Breast epithelium (tissue), 4 donors: Measurements from ENCODE around the gene ZNF419. TPM values are rescaled to one million over a fixed set of nuclear protein-coding genes. Genes with fewer than 3 reads are reported as not detected.
"Not testable (repeated sequence)": the region's sequence is repeated elsewhere in the genome, so short reads cannot be mapped to it uniquely, and the experiment has no call there.

Experiments
- DNase-seq, 2 donors: peaks; one replicate each; pipeline ENCODE4 v3.0.0-alpha.2; 2019; ENCODE audit warnings: low spot score in 2 of 2
- H3K27ac ChIP-seq, 2 donors: fragments of 200-600 bp; sonication (generic) in 1 of 2; one replicate each; pipeline ENCODE4 v1.5.1; 2016 to 2019; ENCODE audit warnings: mild to moderate bottlenecking in 1 of 2
- H3K27me3 ChIP-seq, 2 donors: fragments of 200-600 bp; sonication (generic) in 1 of 2; one replicate each; pipeline versions ENCODE4 v1.5.1 to v1.6.0; 2017 to 2019; ENCODE audit warnings: control low read depth in 1 of 2, mild to moderate bottlenecking in 1 of 2
- H3K36me3 ChIP-seq: fragments of 200-600 bp; one replicate; pipeline ENCODE4 v1.5.1; 2019
- H3K4me1 ChIP-seq, 2 donors: fragments of 200-600 bp; sonication (generic); one replicate each; pipeline ENCODE4 v1.5.1; 2016 to 2019; ENCODE audit warnings: control low read depth in 1 of 2
- H3K4me3 ChIP-seq, 3 donors: fragments of 200-600 bp; sonication (generic); 1 replicate in 2 of 3; 2 replicates in 1 of 3; pipeline ENCODE4 v1.5.1; 2016 to 2019; ENCODE audit warnings: mild to moderate bottlenecking in 3 of 3, moderate library complexity in 2 of 3
- H3K9me3 ChIP-seq, 2 donors: fragments of 200-600 bp; sonication (generic) in 1 of 2; one replicate each; pipeline ENCODE4 v1.5.1; 2016 to 2019; ENCODE audit warnings: control low read depth in 1 of 2
- CTCF ChIP-seq, 3 donors: fragments of 450-650 bp; IDR thresholded peaks; one replicate each; pipeline ENCODE4 v1.5.1; 2016 to 2017; ENCODE audit warnings: antibody characterized with exemption in 3 of 3, mild to moderate bottlenecking in 3 of 3, moderate library complexity in 3 of 3
- POLR2A ChIP-seq: fragments of 450-650 bp; IDR thresholded peaks from one replicate; pipeline ENCODE4 v1.6.1; 2016; ENCODE audit warnings: antibody characterized with exemption, mild to moderate bottlenecking, moderate library complexity
- POLR2AphosphoS5 ChIP-seq, 3 donors: sonication (generic); formaldehyde crosslinking; IDR thresholded peaks; one replicate each; pipeline ENCODE4 v1.6.1; 2017; ENCODE audit warnings: antibody characterized with exemption in 3 of 3
- intact Hi-C: fragments of 100-400 bp; cut with DNase I; formaldehyde crosslinking; loops from one replicate; pipeline ENCODE4 v1.15.1; 2023; ENCODE audit warnings: low total_unique reads
- total RNA-seq, 3 donors: library from RNA; depleted of rRNA; stranded (reverse); fragments of >200 nt; gene quantifications; one replicate each; pipeline ENCODE4 v1.1.0, GENCODE V29; 2016

The ZNF419 gene
- total RNA-seq, 3 donors from 2014 or later = 10.2 to 13.0 (median 12.5) TPM

- H3K9me3 ChIP-seq = peaks cover 38 to 77% of the 10 kb centered on the region in 2 donors
- peaks cover 8% of the 10 kb centered on the region for H3K36me3 ChIP-seq
- H3K4me1 ChIP-seq = no peaks in the 10 kb centered on the region
- no peak for TF ChIP-seq POLR2A
- no peak for TF ChIP-seq CTCF (IDR thresholded peaks at IDR 0.05)
- no peak for TF ChIP-seq POLR2AphosphoS5 (IDR thresholded peaks at IDR 0.05)
- no peak for DNase-seq
- no peak overlapping the region for H3K27ac ChIP-seq
- intact Hi-C loops = no loop called here
- no peak overlapping the region for H3K4me3 ChIP-seq
- no peaks in the 10 kb centered on the region for H3K27me3 ChIP-seq
These were observed 35.2 kb upstream of the ZNF419 start for GRCh38 chr19:57452307-57452706.

DNA sequence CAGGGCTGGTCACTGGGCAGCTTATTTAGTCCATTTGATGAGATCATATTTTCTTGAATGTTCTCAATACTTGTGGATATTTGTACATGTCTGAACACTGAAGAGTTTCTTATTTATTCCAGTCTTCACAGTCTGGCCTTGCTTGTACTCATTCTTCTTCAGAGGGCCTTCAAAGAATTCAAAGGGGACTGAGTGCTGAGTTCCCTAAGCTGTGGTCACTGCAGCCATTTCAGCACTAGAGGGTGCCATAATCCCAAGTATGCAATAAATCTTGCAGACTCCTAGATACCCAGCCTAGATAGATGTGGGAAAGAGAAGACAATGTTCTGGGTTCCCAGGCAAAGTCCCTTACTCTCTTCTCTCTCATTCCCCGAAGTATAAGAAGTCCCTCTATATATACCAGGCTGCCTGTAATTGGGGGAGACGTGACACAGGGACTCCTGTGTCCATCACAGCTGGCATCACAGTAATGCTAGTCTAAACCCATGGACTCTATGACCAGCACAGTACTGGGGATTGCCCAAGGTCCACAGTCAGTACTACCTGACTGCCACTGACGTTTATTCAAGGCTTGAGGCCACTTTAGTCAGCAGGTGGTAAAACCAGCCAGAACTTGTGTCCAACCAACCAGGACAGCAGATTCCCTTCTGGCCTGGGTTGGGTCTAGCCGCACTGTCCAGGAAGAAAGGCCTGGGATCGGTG lies 21.7 kb upstream of the ZNF419 start:
- no peak for TF ChIP-seq POLR2AphosphoS5 (IDR thresholded peaks at IDR 0.05)
- no peak for TF ChIP-seq CTCF (IDR thresholded peaks at IDR 0.05)
- H3K27ac ChIP-seq = no peak overlapping the region
- DNase-seq = no peak
- H3K4me1 ChIP-seq = no peaks in the 10 kb centered on the region
- intact Hi-C loops = no loop called here
- H3K9me3 ChIP-seq = peaks cover 52 to 97% of the 10 kb centered on the region in 2 donors
- no peaks in the 10 kb centered on the region for H3K27me3 ChIP-seq
- H3K4me3 ChIP-seq = no peak overlapping the region
- peaks cover 10% of the 10 kb centered on the region for H3K36me3 ChIP-seq

GRCh38 chr19:57466489-57466888 lies 21.1 kb upstream of the ZNF419 start:
- no peak for DNase-seq
- Histone ChIP-seq H3K36me3 (peaks cover 10% of the 10 kb centered on the region), H3K9me3 (peaks cover 56 to 97% of the 10 kb centered on the region in 2 donors), H3K4me1 (no peaks in the 10 kb centered on the region), H3K27ac (no peak overlapping the region), H3K4me3 (no peak overlapping the region), H3K27me3 (no peaks in the 10 kb centered on the region)
- TF ChIP-seq CTCF (IDR thresholded peaks at IDR 0.05) (no peak), POLR2AphosphoS5 (IDR thresholded peaks at IDR 0.05) (no peak), POLR2A (no peak)
- intact Hi-C loops = no loop called here

GRCh38 chr19:57473646-57474045 lies 13.9 kb upstream of the ZNF419 start:
- H3K36me3 ChIP-seq = peaks cover 27% of the 10 kb centered on the region
- H3K9me3 ChIP-seq = peaks cover 75 to 82% of the 10 kb centered on the region in 2 donors
- intact Hi-C loops = no loop called here
- no peak overlapping the region for H3K27ac ChIP-seq
- no peaks in the 10 kb centered on the region for H3K27me3 ChIP-seq
- H3K4me1 ChIP-seq = peaks cover 4 to 7% of the 10 kb centered on the region in 2 donors
- H3K4me3 ChIP-seq = no peak overlapping the region
- TF ChIP-seq POLR2AphosphoS5 (IDR thresholded peaks at IDR 0.05) (no peak), POLR2A (no peak), CTCF (IDR thresholded peaks at IDR 0.05) (no peak)
- no peak for DNase-seq

DNA sequence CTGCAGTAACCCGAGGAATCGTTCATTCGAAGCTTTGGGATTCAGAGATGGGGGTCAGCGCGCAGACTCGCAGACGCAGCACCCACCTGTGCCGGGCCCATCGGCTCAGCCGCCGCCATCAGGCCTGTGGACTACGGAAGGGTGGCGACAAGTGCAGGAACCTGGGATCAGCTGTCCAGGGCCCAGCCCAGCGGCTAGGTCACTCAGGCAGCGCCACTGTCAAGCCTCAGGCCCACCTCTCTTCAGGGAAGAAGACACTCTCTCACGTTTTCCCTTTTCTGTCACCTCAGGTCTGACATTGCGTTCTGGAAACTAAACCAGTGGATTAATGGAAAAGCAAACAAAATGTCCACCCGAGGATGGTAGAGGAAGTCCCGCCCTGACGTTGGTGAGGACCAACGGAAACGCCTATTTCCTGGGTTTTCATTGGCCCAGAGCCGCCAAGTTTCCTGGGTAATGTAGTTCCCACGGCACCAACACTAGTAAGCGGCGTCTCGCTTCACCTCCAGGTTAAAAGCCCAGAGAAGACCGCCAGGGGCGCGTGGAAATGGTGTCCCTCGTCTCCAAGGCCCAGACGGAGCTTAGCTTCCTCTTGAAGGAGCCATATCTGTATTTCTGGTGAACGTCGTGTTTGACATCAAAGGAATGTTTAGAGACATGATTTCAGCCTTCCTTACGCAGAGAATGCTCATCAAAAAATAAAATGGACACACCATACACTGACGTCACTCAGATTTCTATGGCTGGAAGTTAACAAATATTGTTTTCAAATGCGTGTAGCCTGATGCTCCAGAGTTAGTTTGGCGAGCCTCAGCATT lies 10.2 kb upstream of the ZNF419 start, which contains the start of gene ZNF772:
ZNF772 (minus strand) TSS at position 376 of the 818 bp plus-strand sequence; CDS start at position 119, 257 bp downstream.
- H3K4me1 ChIP-seq = peaks cover 4 to 7% of the 10 kb centered on the region in 2 donors
- intact Hi-C loops = no loop called here
- DNase-seq = peak; percentile 86 to 90
- peaks cover 44 to 45% of the 10 kb centered on the region in 2 donors for H3K9me3 ChIP-seq
- H3K4me3 ChIP-seq = peak within 1 kb of the TSS; percentile 51 to 85 (median 72)
- H3K36me3 ChIP-seq = peaks cover 23% of the 10 kb centered on the region
- no peaks in the 10 kb centered on the region for H3K27me3 ChIP-seq
- H3K27ac ChIP-seq = peak within 1 kb of the TSS; percentile 79 to 82
- TF ChIP-seq CTCF (IDR thresholded peaks at IDR 0.05) (peak in 2 of 3 donors; percentile 18 to 47), POLR2AphosphoS5 (IDR thresholded peaks at IDR 0.05) (peak in 1 of 3 donors; percentile 76), POLR2A (no peak)

DNA sequence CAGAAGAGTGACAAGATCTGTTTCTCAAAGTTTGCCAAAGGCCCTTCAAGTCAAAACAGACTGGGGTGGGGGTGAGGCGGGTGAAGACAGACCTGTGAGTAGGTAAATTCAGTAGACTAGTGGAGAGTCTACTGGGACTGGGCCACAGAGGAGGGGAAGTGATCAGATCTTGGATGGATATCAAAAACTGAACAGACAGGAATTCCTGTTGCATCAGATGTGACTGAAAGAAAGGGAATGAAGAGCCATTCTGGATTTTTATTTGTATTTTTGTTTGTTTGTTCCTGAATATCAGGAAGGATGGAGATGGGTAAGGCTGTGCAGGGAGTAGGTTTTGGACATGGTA lies 722 bp downstream of the ZNF419 start:
- intact Hi-C loops, H3K4me1 ChIP-seq, DNase-seq, H3K36me3 ChIP-seq, H3K27ac ChIP-seq, H3K27me3 ChIP-seq: not testable (repeated sequence)
- Histone ChIP-seq H3K4me3 (peak overlapping the region in 2 of 3 donors; percentile 13 to 17), H3K9me3 (peaks cover 11 to 26% of the 10 kb centered on the region in 2 donors)

- Histone ChIP-seq H3K9me3 (peaks cover 30 to 35% of the 10 kb centered on the region in 2 donors), H3K4me3 (peak overlapping the region in 1 of 3 donors; percentile 86)
- H3K27ac ChIP-seq, H3K36me3 ChIP-seq, H3K4me1 ChIP-seq, intact Hi-C loops, H3K27me3 ChIP-seq, DNase-seq: not testable (repeated sequence)
These were observed 11.8 kb downstream of the ZNF419 start for GRCh38 chr19:57499332-57499679.
